ENCODE results near the gene KLHL5. TPM values are rescaled to one million over a fixed set of nuclear protein-coding genes. Genes with fewer than 3 reads are reported as not detected.

KLHL5 gene
- total RNA-seq, 2 donors from 2014 or later: 25.1 to 41.1 TPM

DNA sequence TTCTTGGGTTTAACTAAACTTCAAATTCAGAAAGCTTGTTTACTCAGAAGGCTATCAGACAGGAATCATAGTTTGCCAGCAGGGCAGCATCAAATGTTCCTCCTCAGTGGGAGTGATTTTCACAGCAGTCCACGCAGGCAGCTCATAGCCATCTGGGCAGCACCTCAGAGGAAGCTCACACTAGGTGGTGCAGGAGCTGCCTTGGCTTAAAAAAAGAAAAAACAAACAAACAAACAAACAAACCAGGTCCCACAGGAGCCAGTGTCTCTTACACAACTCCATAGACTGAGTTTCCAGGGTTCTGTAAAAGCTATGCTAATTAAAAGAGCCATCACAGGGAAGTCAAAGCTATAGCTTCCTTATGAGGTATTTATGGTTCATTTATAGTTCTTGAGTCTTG lies 10.5 kb upstream of the KLHL5 start:
- TF ChIP-seq, protein P1, sequence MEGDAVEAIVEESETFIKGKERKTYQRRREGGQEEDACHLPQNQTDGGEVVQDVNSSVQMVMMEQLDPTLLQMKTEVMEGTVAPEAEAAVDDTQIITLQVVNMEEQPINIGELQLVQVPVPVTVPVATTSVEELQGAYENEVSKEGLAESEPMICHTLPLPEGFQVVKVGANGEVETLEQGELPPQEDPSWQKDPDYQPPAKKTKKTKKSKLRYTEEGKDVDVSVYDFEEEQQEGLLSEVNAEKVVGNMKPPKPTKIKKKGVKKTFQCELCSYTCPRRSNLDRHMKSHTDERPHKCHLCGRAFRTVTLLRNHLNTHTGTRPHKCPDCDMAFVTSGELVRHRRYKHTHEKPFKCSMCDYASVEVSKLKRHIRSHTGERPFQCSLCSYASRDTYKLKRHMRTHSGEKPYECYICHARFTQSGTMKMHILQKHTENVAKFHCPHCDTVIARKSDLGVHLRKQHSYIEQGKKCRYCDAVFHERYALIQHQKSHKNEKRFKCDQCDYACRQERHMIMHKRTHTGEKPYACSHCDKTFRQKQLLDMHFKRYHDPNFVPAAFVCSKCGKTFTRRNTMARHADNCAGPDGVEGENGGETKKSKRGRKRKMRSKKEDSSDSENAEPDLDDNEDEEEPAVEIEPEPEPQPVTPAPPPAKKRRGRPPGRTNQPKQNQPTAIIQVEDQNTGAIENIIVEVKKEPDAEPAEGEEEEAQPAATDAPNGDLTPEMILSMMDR (conservative IDR thresholded peaks at IDR 0.05): no peak
- no peak for DNase-seq
- no peaks in the 10 kb centered on the region for H3K36me3 ChIP-seq (ENCODE audit: control insufficient read depth, insufficient read depth, low read length)
- H3K27ac ChIP-seq (ENCODE audit: low read depth, low read length): no peak overlapping the region
- peak overlapping the region; percentile 8 for H3K27ac Mint-ChIP-seq
- H3K9me3 Mint-ChIP-seq: no peaks in the 10 kb centered on the region
- H3K9me3 ChIP-seq (ENCODE audit: control insufficient read depth, low read length): no peaks in the 10 kb centered on the region
- no peaks in the 10 kb centered on the region for H3K36me3 Mint-ChIP-seq (ENCODE audit: low read depth)
- H3K4me3 Mint-ChIP-seq: no peak overlapping the region
- 58% methylated on average over 1 of the region's 1 CpG; no CpG with 5 or more reads in 1 of the 2 experiments for WGBS, 2 experiments (ENCODE audit: insufficient coverage in 1 of 2, insufficient read length in 1 of 2)
- no peaks in the 10 kb centered on the region for H3K27me3 Mint-ChIP-seq (ENCODE audit: insufficient read depth)
- H3K4me3 ChIP-seq (ENCODE audit: low read length): no peak overlapping the region
- no peak overlapping the region for H3K9ac ChIP-seq (ENCODE audit: extremely low read depth, low read length, poor library complexity, severe bottlenecking)
- H3K4me1 ChIP-seq (ENCODE audit: control insufficient read depth, insufficient read depth, low read length): peaks cover 3% of the 10 kb centered on the region
- peaks cover 24% of the 10 kb centered on the region for H3K4me1 Mint-ChIP-seq
- no peaks in the 10 kb centered on the region for H3K27me3 ChIP-seq (ENCODE audit: control insufficient read depth, insufficient read depth, low read length, poor library complexity, severe bottlenecking)

DNA sequence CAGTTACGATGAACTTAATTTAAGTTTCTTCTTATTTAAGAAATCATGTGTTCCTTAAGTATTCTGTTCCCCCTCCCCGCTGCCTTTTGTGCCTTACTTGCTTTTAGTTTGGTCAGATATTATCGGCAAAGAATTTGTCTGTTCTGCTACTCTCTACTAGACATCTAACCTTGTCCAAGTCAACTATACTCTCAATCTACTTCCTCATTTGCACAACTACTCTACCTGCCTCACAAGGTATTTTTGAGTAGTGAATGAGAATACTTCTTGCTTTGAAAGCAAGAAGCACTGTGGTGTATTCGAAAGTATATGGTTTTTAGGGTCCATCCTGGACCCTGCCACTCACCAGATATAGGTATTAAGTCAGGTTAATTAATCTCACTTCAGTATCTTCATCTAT lies 8.0 kb upstream of the KLHL5 start:
- Mint-ChIP-seq H3K36me3 (ENCODE audit: low read depth) (no peaks in the 10 kb centered on the region), H3K27ac (no peak overlapping the region), H3K9me3 (no peaks in the 10 kb centered on the region), H3K4me3 (no peak overlapping the region), H3K4me1 (peaks cover 24% of the 10 kb centered on the region), H3K27me3 (ENCODE audit: insufficient read depth) (no peaks in the 10 kb centered on the region)
- H3K9me3 ChIP-seq (ENCODE audit: control insufficient read depth, low read length): no peaks in the 10 kb centered on the region
- H3K27ac ChIP-seq (ENCODE audit: low read depth, low read length): no peak overlapping the region
- H3K36me3 ChIP-seq (ENCODE audit: control insufficient read depth, insufficient read depth, low read length): no peaks in the 10 kb centered on the region
- H3K9ac ChIP-seq (ENCODE audit: extremely low read depth, low read length, poor library complexity, severe bottlenecking): no peak overlapping the region
- no peak for DNase-seq
- no peaks in the 10 kb centered on the region for H3K27me3 ChIP-seq (ENCODE audit: control insufficient read depth, insufficient read depth, low read length, poor library complexity, severe bottlenecking)
- H3K4me1 ChIP-seq (ENCODE audit: control insufficient read depth, insufficient read depth, low read length): peaks cover 3% of the 10 kb centered on the region
- TF ChIP-seq, protein P1 (conservative IDR thresholded peaks at IDR 0.05): no peak
- 94 to 100% methylated on average over 1 to 4 of the region's 4 CpGs for WGBS, 2 experiments (ENCODE audit: insufficient coverage in 1 of 2, insufficient read length in 1 of 2)
- H3K4me3 ChIP-seq (ENCODE audit: low read length): no peak overlapping the region

DNA sequence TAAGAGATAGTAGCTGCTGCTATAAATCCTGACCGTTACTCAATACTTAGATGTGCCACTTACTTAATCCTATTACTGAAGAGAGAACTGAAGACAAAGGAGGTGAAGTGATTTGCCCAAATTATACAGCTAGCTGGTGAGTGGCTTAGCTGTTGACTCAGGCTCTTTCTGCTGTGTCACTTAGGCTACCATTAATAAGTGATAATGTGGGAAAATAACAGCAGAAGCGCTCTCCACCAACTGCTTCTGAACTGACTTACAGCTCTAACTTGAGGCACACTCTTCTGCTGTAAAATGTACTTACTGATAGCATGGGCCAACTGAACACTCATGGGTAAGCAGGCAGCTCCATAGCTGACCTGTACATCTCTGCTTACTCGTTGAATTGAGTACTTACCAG lies 7.5 kb upstream of the KLHL5 start:
- no peaks in the 10 kb centered on the region for H3K27me3 Mint-ChIP-seq (ENCODE audit: insufficient read depth)
- Histone ChIP-seq H3K4me3 (ENCODE audit: low read length) (no peak overlapping the region), H3K36me3 (ENCODE audit: control insufficient read depth, insufficient read depth, low read length) (no peaks in the 10 kb centered on the region), H3K27me3 (ENCODE audit: control insufficient read depth, insufficient read depth, low read length, poor library complexity, severe bottlenecking) (no peaks in the 10 kb centered on the region), H3K4me1 (ENCODE audit: control insufficient read depth, insufficient read depth, low read length) (peaks cover 3% of the 10 kb centered on the region), H3K27ac (ENCODE audit: low read depth, low read length) (no peak overlapping the region), H3K9me3 (ENCODE audit: control insufficient read depth, low read length) (no peaks in the 10 kb centered on the region), H3K9ac (ENCODE audit: extremely low read depth, low read length, poor library complexity, severe bottlenecking) (no peak overlapping the region)
- no peak overlapping the region for H3K4me3 Mint-ChIP-seq
- peaks cover 24% of the 10 kb centered on the region for H3K4me1 Mint-ChIP-seq
- 72 to 90% methylated on average over 2 to 3 of the region's 3 CpGs for WGBS, 2 experiments (ENCODE audit: insufficient coverage in 1 of 2, insufficient read length in 1 of 2)
- no peaks in the 10 kb centered on the region for H3K36me3 Mint-ChIP-seq (ENCODE audit: low read depth)
- H3K9me3 Mint-ChIP-seq: no peaks in the 10 kb centered on the region
- H3K27ac Mint-ChIP-seq: no peak overlapping the region
- DNase-seq: no peak
- TF ChIP-seq, protein P1 (conservative IDR thresholded peaks at IDR 0.05): no peak
